Measurements from ENCODE around the gene PSMD1.
"Not testable (repeated sequence)": the region's sequence is repeated elsewhere in the genome, so short reads cannot be mapped to it uniquely, and the experiment has no call there.

The PSMD1 gene

GRCh38 chr2:231160701-231161100 lies 104.0 kb downstream of the PSMD1 start:
- DNase-seq (ENCODE audit: low spot score): no peak

DNA sequence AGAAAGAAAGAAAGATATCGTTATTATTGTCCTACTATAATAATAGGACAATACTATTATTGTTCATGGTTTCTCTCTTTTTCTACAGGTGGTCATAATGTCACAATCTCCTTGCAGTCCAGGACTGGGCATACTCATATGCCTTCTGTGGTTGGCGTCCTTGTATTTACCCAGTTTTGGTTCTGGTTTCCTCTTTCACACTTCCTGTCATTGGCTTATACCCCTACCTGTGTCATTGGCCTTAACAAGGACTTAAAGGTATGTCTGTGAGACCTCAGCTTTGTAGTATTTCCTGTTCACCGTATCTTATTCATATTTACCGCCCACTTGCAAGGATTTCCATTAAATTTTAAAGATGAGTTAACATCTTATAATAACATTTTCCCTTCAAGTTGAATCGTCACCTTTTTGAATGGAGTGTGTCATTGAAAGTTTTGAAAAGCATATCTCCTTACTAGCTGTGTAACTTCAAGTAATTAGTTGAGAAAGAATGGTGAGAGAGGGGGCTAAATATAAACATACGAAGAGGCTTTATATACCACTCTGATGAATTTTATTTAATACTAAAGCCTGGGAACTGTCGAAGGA lies 104.7 kb downstream of the PSMD1 start:
- DNase-seq (ENCODE audit: low spot score): no peak

GRCh38 chr2:231161877-231162329 lies 105.2 kb downstream of the PSMD1 start:
- no peak for DNase-seq (ENCODE audit: low spot score)

- no peak for DNase-seq (ENCODE audit: low spot score)
Observed at GRCh38 chr2:231163011-231163410, 106.3 kb downstream of the PSMD1 start.

DNA sequence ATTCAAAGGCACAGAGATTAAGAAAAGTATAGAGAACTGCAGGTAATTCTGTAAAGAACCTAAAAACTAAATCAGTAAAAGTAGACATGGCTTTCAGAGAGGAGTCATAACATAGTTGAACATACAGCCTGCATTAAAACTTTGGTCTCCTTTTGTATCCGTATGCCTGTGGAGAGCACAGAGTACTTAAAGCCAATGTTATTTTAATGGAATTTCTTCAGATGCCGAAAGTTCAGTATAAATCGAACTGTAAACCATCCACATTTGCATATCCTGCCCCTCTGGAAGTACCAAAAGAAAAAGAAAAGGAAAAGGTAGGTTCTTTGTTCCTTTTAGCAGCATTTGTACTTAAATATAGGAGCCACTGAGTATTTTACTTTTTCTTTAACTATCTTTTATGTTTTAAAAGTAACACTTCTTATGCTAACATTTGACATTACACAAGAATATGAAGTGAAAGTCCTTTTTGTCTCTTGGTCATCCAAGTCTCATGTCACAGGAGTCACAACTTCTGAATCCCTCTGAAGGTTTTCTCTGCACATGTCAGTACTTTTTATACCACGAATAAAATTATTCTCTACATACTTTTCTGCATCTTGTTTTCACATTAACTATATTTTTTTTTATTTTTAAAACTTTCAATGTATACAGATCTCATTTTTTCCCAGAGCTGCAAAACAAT lies 106.9 kb downstream of the PSMD1 start:
- no peak for DNase-seq (ENCODE audit: low spot score)

DNA sequence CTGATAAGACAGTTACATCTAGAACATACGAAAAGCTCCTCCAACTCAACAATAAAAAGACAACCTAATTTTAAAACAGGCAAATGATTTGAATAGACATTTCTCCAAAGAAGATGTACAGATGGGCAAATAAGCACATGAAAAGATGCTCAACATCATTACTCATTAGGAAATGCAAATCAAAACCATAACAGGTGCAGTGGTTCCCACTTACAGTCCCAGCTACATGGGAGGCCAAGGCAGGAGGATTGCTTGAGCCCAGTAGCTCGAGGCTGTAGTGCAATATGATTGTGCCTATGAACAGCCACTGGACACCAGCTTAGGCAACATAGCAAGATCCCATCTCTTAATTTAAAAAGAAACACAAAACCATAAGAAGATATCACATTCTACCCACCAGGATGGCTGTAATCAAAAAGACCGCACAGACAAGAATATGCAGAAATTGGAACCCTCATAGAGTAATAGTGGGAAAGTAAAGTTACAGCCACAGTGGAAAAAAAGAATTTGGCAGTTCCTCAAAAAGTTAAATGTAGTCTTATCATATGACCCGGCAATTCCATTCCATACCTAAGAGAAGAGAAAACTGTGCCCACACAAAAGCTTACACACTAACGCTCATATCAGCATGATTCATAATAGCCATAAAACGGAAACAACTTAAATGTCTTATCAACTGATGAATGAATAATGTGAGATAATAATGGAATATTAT lies 111.2 kb downstream of the PSMD1 start:
- DNase-seq (ENCODE audit: low spot score): no peak

DNA sequence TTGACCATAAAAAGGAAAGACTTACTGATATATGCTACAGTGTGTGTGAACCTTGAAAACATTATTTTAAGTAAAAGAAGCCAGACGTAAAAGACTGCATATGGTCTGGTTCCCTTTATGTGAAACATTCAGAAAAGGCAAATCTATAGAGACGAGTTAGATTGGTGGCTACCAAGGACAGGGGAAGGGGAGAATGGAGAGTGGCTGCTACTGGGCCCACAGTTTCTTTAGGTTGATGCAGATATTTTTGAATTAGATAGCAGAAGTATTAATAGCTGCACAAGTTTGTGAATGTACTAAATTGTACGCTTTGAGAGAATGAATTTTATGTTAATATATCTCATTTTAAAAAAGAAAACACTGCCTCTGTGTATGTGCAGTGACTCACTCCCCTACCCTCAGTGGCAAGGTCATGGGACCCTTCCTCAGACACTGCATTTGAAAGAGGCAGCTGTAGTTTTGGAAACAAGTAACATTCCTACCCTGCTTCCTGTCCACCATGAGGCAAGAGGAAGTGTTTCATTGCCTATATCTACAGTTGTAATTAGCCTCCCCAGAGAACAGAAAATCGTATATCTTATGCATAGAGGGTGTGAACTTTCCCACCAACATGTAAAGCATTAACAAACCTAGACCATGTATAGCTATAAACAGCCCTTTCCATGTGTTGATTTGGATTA lies 111.9 kb downstream of the PSMD1 start:
- no peak for DNase-seq (ENCODE audit: low spot score)

DNA sequence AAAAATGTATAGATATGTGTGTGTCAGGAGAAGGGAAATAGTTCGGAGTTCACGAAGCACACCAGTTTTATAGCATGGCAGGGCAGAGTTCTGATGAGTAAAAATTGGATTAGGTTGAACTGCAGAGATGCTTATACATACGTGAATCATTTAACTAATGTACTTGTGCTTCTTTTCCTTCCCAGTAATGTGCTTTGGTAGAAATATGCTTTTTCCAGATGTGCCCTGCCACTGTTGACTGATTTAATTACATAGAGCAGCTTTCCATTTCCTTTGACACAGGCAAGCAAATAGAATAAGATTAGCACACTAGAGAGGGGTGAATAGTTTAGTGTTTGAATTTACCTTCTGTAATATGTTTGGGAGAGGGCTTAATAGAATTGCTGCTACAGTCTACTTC lies 112.8 kb downstream of the PSMD1 start:
- DNase-seq (ENCODE audit: low spot score): no peak

- no peak for DNase-seq (ENCODE audit: low spot score)
Observed at GRCh38 chr2:231170055-231170454, 113.4 kb downstream of the PSMD1 start.

DNA sequence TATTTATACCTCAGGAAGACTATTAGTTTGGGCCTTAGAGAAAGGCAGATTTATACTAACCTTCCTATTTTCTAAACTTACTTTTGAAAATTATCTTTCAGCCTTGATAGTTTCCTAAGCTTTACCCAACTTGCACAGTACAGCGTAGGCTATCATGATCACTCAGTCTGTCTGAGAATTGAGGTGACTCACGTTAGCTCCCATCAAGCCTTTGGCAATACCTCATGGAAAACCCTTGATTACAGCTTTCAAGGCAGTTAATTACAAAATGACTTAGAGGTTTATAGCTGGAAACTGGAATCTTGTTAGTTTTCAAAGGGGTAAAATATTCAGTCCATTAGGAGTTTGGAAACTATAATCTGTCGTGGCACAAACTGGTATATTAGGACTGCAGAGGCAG lies 115.4 kb downstream of the PSMD1 start:
- DNase-seq (ENCODE audit: low spot score): no peak

- DNase-seq (ENCODE audit: low spot score): no peak
Observed at GRCh38 chr2:231174211-231174651, 117.6 kb downstream of the PSMD1 start.

DNA sequence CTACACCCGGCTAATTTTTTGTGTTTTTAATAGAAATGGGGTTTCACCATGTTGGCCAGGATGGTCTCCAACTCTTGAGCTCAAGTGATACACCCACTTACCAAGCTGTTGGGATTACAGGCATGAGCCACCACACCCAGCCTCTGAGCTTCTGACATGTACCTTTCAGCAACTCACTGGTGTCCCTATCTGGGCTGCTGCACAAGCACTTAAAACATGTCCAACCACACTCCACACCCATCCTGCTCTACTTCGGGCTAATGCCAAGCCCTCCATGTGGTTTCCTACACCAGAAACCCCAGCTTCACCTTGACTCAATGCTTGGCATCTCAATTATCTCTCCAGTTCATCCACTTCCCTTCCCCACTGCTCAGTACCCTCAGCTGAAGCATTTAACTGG lies 119.4 kb downstream of the PSMD1 start:
- no peak for DNase-seq (ENCODE audit: low spot score)

- DNase-seq (ENCODE audit: low spot score): no peak
Observed at GRCh38 chr2:231177156-231178025, 120.7 kb downstream of the PSMD1 start.

DNA sequence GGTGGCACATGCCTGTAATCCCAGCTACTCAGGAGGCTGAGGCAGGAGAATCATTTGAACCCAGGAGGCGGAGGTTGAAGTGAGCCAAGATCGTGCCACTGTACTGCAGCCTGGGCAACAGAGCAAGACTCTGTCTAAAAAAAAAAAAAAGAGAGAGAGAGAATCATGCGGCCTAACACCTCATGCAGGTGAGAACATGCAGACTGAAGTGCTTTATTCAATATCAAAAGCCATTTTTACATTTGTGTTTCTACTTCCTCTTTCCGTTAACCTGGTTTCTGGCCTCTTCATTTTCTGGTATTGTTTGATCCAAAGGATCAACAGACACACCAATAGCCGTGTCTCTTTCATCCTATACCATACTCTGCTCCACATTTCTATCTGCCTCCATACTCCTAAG lies 122.1 kb downstream of the PSMD1 start:
- not testable (repeated sequence) for DNase-seq (ENCODE audit: low spot score)

- DNase-seq (ENCODE audit: low spot score): no peak
Observed at GRCh38 chr2:231181860-231182512, 125.3 kb downstream of the PSMD1 start.

- no peak for DNase-seq (ENCODE audit: low spot score)
Observed at GRCh38 chr2:231182513-231182899, 125.8 kb downstream of the PSMD1 start.

GRCh38 chr2:231183851-231184250 lies 127.2 kb downstream of the PSMD1 start:
- DNase-seq (ENCODE audit: low spot score): no peak

GRCh38 chr2:231184319-231184718 lies 127.7 kb downstream of the PSMD1 start:
- DNase-seq (ENCODE audit: low spot score): no peak

GRCh38 chr2:231185050-231185725 lies 128.5 kb downstream of the PSMD1 start:
- DNase-seq (ENCODE audit: low spot score): no peak

DNA sequence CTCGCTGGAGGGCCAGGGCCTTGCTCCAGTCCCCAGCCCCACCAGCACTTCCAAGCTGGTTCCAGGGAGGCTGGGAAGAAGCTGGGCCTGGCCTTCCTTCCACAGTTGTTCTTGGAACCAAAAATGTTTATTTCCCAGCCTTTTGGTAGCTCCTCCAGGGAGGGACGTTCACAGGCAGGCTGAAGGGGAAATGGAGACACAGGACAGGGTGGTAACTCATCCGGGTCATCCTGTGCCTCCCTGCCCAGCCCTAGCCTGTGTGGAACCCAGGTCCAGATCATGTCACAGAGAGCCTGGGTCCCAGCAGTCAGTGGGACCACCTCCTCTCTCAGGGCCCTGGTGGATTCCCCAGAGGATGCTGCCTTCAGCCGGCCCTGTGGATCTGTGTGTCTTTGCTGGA lies 129.2 kb downstream of the PSMD1 start:
- no peak for DNase-seq (ENCODE audit: low spot score)

GRCh38 chr2:231186325-231186724 lies 129.7 kb downstream of the PSMD1 start:
- DNase-seq (ENCODE audit: low spot score): no peak
